Heart left ventricle (tissue), 16 donors: ENCODE measurements around the gene IL6R. TPM values are rescaled to one million over a fixed set of nuclear protein-coding genes. Genes with fewer than 3 reads are reported as not detected.

Experiments used
- ATAC-seq, 4 donors: fragments of 200-7000 bp; cut with Tn5 transposase; one replicate each; pipeline ENCODE4 v1.9.1; 2020 to 2022; ENCODE audit warnings: moderate library complexity in 4 of 4, mild to moderate bottlenecking in 3 of 4, moderate number of reproducible peaks in 1 of 4
- DNase-seq, 5 donors: peaks; one replicate each; pipeline ENCODE4 v3.0.0-alpha.2; 2020
- H3K27ac ChIP-seq, 12 donors: fragments of 200-600 bp; sonication (generic) in 4 of 12; one replicate each; pipeline versions ENCODE4 v1.5.0 to v1.8.0; 2016 to 2022; ENCODE audit warnings: mild to moderate bottlenecking in 2 of 12
- H3K27me3 ChIP-seq, 9 donors: fragments of 200-600 bp; sonication (generic) in 2 of 9; one replicate each; pipeline versions ENCODE4 v1.5.1 to v1.8.0; 2016 to 2022; ENCODE audit warnings: mild to moderate bottlenecking in 3 of 9
- H3K36me3 ChIP-seq, 9 donors: fragments of 200-600 bp; sonication (generic) in 2 of 9; one replicate each; pipeline versions ENCODE4 v1.5.0 to v1.8.0; 2018 to 2022; ENCODE audit warnings: mild to moderate bottlenecking in 2 of 9
- H3K4me1 ChIP-seq, 12 donors: fragments of 200-600 bp; sonication (generic) in 4 of 12; one replicate each; pipeline versions ENCODE4 v1.5.0 to v1.8.0; 2016 to 2022; ENCODE audit warnings: mild to moderate bottlenecking in 3 of 12
- H3K4me3 ChIP-seq, 12 donors: fragments of 200-600 bp; sonication (generic) in 4 of 12; one replicate each; pipeline versions ENCODE4 v1.5.0 to v1.8.0; 2017 to 2022; ENCODE audit warnings: mild to moderate bottlenecking in 9 of 12, moderate library complexity in 4 of 12
- H3K9me3 ChIP-seq, 12 donors: fragments of 200-600 bp; sonication (generic) in 4 of 12; one replicate each; pipeline versions ENCODE4 v1.5.0 to v1.8.0; 2016 to 2022; ENCODE audit warnings: mild to moderate bottlenecking in 1 of 12
- CTCF ChIP-seq, 12 donors: fragments of 200-600 bp; sonication (generic) in 4 of 12; IDR thresholded peaks; one replicate each; pipeline versions ENCODE4 v1.5.0 to v1.8.0; 2018 to 2022; ENCODE audit warnings: antibody characterized with exemption in 12 of 12, mild to moderate bottlenecking in 5 of 12
- POLR2A ChIP-seq, 2 donors: fragments of 450-650 bp; IDR thresholded peaks; one replicate each; pipeline ENCODE4 v1.6.1; 2017; ENCODE audit warnings: antibody characterized with exemption in 2 of 2, mild to moderate bottlenecking in 2 of 2, moderate library complexity in 2 of 2
- WGBS, 4 donors: extraction: QIAGEN DNeasy Blood & Tissue Kit in 2 of 4; methylation state at CpG; one replicate each; pipeline versions ENCODE4 v1.1.5 to v1.1.7; 2013 to 2018; 5-methylcytosine and 5-hydroxymethylcytosine counted together
- intact Hi-C, 10 donors: fragments of 100-400 bp; cut with DNase I; formaldehyde crosslinking; loops; one replicate each; pipeline versions ENCODE4 v1.11.1 to v1.14.2; 2022
- polyA plus RNA-seq, 2 donors: library from polyadenylated mRNA; stranded (reverse); fragments of 200-250 nt; gene quantifications; one replicate each; pipeline ENCODE4 v1.2.3, GENCODE V29; 2013
- total RNA-seq, 9 donors: library from RNA; depleted of rRNA in 2 of 9; stranded (reverse); fragments of >200 nt in 2 of 9; fragmentation: NEBNext Ultra II Directional in 3 of 9; extraction: Animal tissue kit (Norgen Biotek cat#: 25700) in 3 of 9; gene quantifications; one replicate each; pipeline versions ENCODE4 v1.1.0 to v1.2.4, GENCODE V29; 2016 to 2023
- donor health status: ischemic (EF 13 %, LVEDD 7.1; RV severe dilation, severe dysfunction).
- donor health status: healthy with polysubstance abuse.
- donor health status: DM: no; HTN: yes; CAD: no.
- donor health status: DM: no; HTN: no; CAD: no.
- donor health status: ischemic (EF 25% LVEDD 6.9; RV normal size, moderate dysfunction).
- donor health status: ischemic (EF 25% LVEDD 5.7; RV mildly dilated, moderate dysfunction).
- donor health status: healthy.
- donor health status: DM: yes; HTN: yes; CAD: no.
- donor health status: ischemic (EF 35%, LVEDD 5.7; RV mildly dilated, moderate dysfunction).
- donor health status: nonischemic (EF 11% LVEDD 7.7; RV severe dilation, severe dysfunction).
- donor health status: DM: yes; HTN: yes; CAD: no.
- donor health status: PGD.
- donor health status: ischemic (EF 29% LVEDD 5.4; RV normal size, mild dysfunction).
- donor health status: nonischemic (EF 23%, LVEDD 6.1; RV moderate dilation, normal function).

IL6R gene
- total and polyA plus RNA-seq, 11 donors = 3.4 to 26.6 (median 10.6) TPM

DNA sequence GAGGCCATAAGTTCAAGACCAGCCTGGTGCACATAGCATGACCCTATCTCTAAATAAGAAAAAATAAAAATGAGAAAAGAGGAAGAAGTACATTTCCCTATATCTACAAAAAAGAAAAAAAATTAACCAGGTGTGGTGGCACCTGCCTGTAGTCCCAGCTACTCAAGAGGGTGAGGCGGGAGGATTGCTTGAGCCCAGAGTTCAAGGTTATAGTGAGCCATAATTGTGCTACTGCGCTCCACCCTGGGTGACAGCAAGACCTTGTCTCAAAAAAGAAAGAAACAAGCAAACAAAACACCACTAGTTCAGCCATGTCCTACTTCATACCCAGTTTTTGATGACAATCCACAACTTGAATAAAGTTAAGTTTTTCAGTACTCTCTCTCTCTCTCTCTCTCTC is 66.2 kb downstream of the IL6R start:
- no peak for TF ChIP-seq POLR2A (IDR thresholded peaks at IDR 0.05)

DNA sequence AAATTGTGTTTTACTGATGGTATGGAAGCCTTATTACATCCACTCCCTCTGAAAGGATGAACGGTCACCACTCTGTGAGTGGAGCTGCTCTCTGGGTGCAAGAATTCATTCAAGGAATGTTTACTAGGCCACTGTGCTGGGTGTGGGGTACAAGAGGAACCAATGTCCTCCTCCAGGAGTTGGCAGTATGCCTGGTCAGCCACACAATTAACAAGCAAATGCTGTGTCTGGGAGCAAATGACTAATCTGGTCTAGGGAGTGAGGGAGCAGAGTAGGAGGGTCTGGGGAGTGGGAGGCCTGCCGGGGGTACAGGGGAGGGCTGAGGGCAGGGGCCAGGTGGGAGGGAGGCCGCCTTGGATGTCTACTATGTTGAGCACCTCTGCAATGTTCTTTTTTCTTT is 69.7 kb downstream of the IL6R start:
- Histone ChIP-seq H3K4me1 (peaks cover 0 to 28% (median 0%) of the 10 kb centered on the region in 12 donors), H3K36me3 (peaks cover 0 to 7% (median 0%) of the 10 kb centered on the region in 9 donors), H3K27me3 (no peaks in the 10 kb centered on the region), H3K9me3 (no peaks in the 10 kb centered on the region), H3K27ac (peak overlapping the region in 1 of 12 donors; percentile 11), H3K4me3 (no peak overlapping the region)
- 55 to 69% (median 63%) methylated on average over 3 of the region's 3 CpGs for WGBS, 4 donors
- DNase-seq (peak in 4 of 5 donors; percentile 37 to 49 (median 42)), ATAC-seq (peak; percentile 28 to 65 (median 44))
- no peak for TF ChIP-seq CTCF (IDR thresholded peaks at IDR 0.05)
- no peak for TF ChIP-seq POLR2A (IDR thresholded peaks at IDR 0.05)
- intact Hi-C loops = loop anchor here in 4 of 10 donors (5.0 to 10.0 kb wide), 3 partner anchors 192 to 402 kb away; partner anchors contain the start of gene KCNN3 (in 2 of the 4)

More for the DNA sequence above, 66.2 kb downstream of the IL6R start:
- intact Hi-C loops = loop anchor here in 2 of 10 donors (10.0 kb wide), 1 partner anchor 403 kb away; the partner anchor contains the start of gene KCNN3 (in 2 of the 2)
- peaks cover 0 to 25% (median 5%) of the 10 kb centered on the region in 12 donors for H3K4me1 ChIP-seq
- H3K27ac ChIP-seq = no peak overlapping the region
- DNase-seq (no peak), ATAC-seq (no peak)
- no peak overlapping the region for H3K4me3 ChIP-seq
- no peaks in the 10 kb centered on the region for H3K27me3 ChIP-seq
- H3K9me3 ChIP-seq = no peaks in the 10 kb centered on the region
- peaks cover 0 to 20% (median 7%) of the 10 kb centered on the region in 9 donors for H3K36me3 ChIP-seq
- 90 to 98% (median 95%) methylated on average over 2 of the region's 2 CpGs for WGBS, 4 donors

DNA sequence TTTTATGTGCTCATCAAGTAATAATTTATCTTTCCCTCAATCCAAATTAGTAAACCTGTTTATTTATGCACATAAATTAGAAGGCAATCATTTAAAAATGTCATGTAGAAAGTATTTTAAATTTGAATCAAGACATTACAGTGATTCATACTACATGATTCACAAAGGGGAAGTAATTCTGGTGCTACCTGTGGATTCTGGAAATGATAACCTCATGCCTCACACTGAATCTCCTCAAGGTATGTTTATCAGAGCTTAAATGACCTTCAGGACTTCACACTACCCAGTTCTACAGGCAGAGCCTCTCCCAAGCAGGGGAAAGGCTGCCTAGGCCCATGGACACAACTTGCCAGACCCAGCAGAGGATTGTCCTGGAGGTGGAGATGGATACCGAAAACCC is 71.6 kb downstream of the IL6R start:
- ATAC-seq = no peak
- no peaks in the 10 kb centered on the region for H3K27me3 ChIP-seq
- no peak overlapping the region for H3K4me3 ChIP-seq
- WGBS, 4 donors = 82 to 100% (median 95%) methylated on average over 1 of the region's 1 CpG
- DNase-seq = no peak
- peaks cover 0 to 42% (median 8%) of the 10 kb centered on the region in 12 donors for H3K4me1 ChIP-seq
- H3K27ac ChIP-seq = no peak overlapping the region
- no peaks in the 10 kb centered on the region for H3K9me3 ChIP-seq
- peaks cover 0 to 9% (median 0%) of the 10 kb centered on the region in 9 donors for H3K36me3 ChIP-seq
- TF ChIP-seq POLR2A (IDR thresholded peaks at IDR 0.05) (no peak), CTCF (IDR thresholded peaks at IDR 0.05) (no peak)
- intact Hi-C loops = loop anchor here in 4 of 10 donors (5.0 to 10.0 kb wide), 3 partner anchors 191 to 401 kb away; partner anchors contain the start of gene KCNN3 (in 2 of the 4)

GRCh38 chr1:154478013-154478412 is 72.9 kb downstream of the IL6R start:
- no peaks in the 10 kb centered on the region for H3K27me3 ChIP-seq
- H3K4me1 ChIP-seq = peaks cover 0 to 42% (median 8%) of the 10 kb centered on the region in 12 donors
- no peak for DNase-seq
- no peak for ATAC-seq
- peaks cover 0 to 22% (median 0%) of the 10 kb centered on the region in 9 donors for H3K36me3 ChIP-seq
- TF ChIP-seq POLR2A (IDR thresholded peaks at IDR 0.05) (no peak), CTCF (IDR thresholded peaks at IDR 0.05) (no peak)
- no peak overlapping the region for H3K4me3 ChIP-seq
- H3K9me3 ChIP-seq = no peaks in the 10 kb centered on the region
- H3K27ac ChIP-seq = no peak overlapping the region
- intact Hi-C loops = loop anchor here in 5 of 10 donors (2.0 to 10.0 kb wide), 5 partner anchors 67 to 399 kb away; partner anchors contain the start of gene KCNN3 (in 2 of the 5)
- WGBS, 4 donors = 88 to 92% (median 91%) methylated on average over 8 of the region's 8 CpGs
